Heart right ventricle (tissue), 16 donors: ENCODE results near the gene ARGFX. TPM values are rescaled to one million over a fixed set of nuclear protein-coding genes. Genes with fewer than 3 reads are reported as not detected.

Experiments used
- ATAC-seq, 8 donors: fragments of 200-7000 bp; cut with Tn5 transposase; one replicate each; pipeline ENCODE4 v1.9.1; 2020; ENCODE audit warnings: mild to moderate bottlenecking in 8 of 8, moderate library complexity in 8 of 8, moderate number of reproducible peaks in 1 of 8
- DNase-seq, 2 donors: peaks; one replicate each; pipeline ENCODE4 v3.0.0-alpha.2; 2020
- H3K27ac ChIP-seq, 10 donors: fragments of 200-600 bp; sonication (generic) in 2 of 10; one replicate each; pipeline versions ENCODE4 v1.5.0 to v1.8.0; 2020 to 2022; ENCODE audit warnings: mild to moderate bottlenecking in 3 of 10
- H3K27me3 ChIP-seq, 7 donors: fragments of 200-600 bp; one replicate each; pipeline ENCODE4 v1.8.0; 2021 to 2022; ENCODE audit warnings: mild to moderate bottlenecking in 2 of 7
- H3K36me3 ChIP-seq, 9 donors: fragments of 200-600 bp; sonication (generic) in 1 of 9; one replicate each; pipeline versions ENCODE4 v1.5.0 to v1.8.0; 2020 to 2022; ENCODE audit warnings: mild to moderate bottlenecking in 2 of 9
- H3K4me1 ChIP-seq, 9 donors: fragments of 200-600 bp; sonication (generic) in 1 of 9; one replicate each; pipeline versions ENCODE4 v1.5.0 to v1.8.0; 2020 to 2022; ENCODE audit warnings: mild to moderate bottlenecking in 4 of 9
- H3K4me3 ChIP-seq, 10 donors: fragments of 200-600 bp; sonication (generic) in 2 of 10; one replicate each; pipeline versions ENCODE4 v1.5.0 to v1.8.0; 2020 to 2022; ENCODE audit warnings: mild to moderate bottlenecking in 7 of 10, moderate library complexity in 2 of 10
- H3K9me3 ChIP-seq, 11 donors: fragments of 200-600 bp in 10 of 11; sonication (generic) in 2 of 11; one replicate each; pipeline versions ENCODE4 v1.5.0 to v1.8.0; 2013 to 2022; ENCODE audit warnings: mild to moderate bottlenecking in 2 of 11, control low read depth in 1 of 11, moderate library complexity in 1 of 11
- CTCF ChIP-seq, 9 donors: fragments of 200-600 bp; sonication (generic) in 2 of 9; IDR thresholded peaks; one replicate each; pipeline versions ENCODE4 v1.5.0 to v1.8.0; 2021 to 2022; ENCODE audit warnings: antibody characterized with exemption in 9 of 9, mild to moderate bottlenecking in 5 of 9, moderate library complexity in 1 of 9
- WGBS, 2 donors: extraction: QIAGEN DNeasy Blood & Tissue Kit; methylation state at CpG; one replicate each; pipeline ENCODE4 v1.1.7; 2013; ENCODE audit warnings: inconsistent platforms in 1 of 2; 5-methylcytosine and 5-hydroxymethylcytosine counted together
- intact Hi-C, 10 donors: fragments of 100-400 bp; cut with DNase I; formaldehyde crosslinking; loops; one replicate each; pipeline versions ENCODE4 v1.11.1 to v1.14.2; 2022
- polyA plus RNA-seq, 2 donors: library from polyadenylated mRNA; stranded (reverse); fragments of 200-250 nt; gene quantifications; one replicate each; pipeline ENCODE4 v1.2.3, GENCODE V29; 2013
- total RNA-seq, 10 donors: library from RNA; stranded (reverse); fragmentation: NEBNext Ultra II Directional in 3 of 10; extraction: Animal tissue kit (Norgen Biotek cat#: 25700) in 3 of 10; gene quantifications; one replicate each; pipeline versions ENCODE4 v1.2.1 to v1.2.4, GENCODE V29; 2021 to 2023
- donor health status: Arrhythmogenic right ventricular cardiomyopathy.
- donor health status: ischemic (EF 13 %, LVEDD 7.1; RV severe dilation, severe dysfunction).
- donor health status: healthy with polysubstance abuse.
- donor health status: DM: no; HTN: yes; CAD: no.
- donor health status: DM: no; HTN: no; CAD: no.
- donor health status: ischemic (EF 25% LVEDD 6.9; RV normal size, moderate dysfunction).
- donor health status: ischemic (EF 25% LVEDD 5.7; RV mildly dilated, moderate dysfunction).
- donor health status: healthy.
- donor health status: DM: yes; HTN: yes; CAD: no.
- donor health status: Ischemic cardiomyopathy.
- donor health status: ischemic (EF 35%, LVEDD 5.7; RV mildly dilated, moderate dysfunction).
- donor health status: nonischemic (EF 11% LVEDD 7.7; RV severe dilation, severe dysfunction).
- donor health status: DM: yes; HTN: yes; CAD: no.
- donor health status: PGD.
- donor health status: ischemic (EF 29% LVEDD 5.4; RV normal size, mild dysfunction).
- donor health status: nonischemic (EF 23%, LVEDD 6.1; RV moderate dilation, normal function).

The ARGFX gene
- total and polyA plus RNA-seq, 12 donors, result not detected

- no peaks in the 10 kb centered on the region for H3K36me3 ChIP-seq
- no peak overlapping the region for H3K4me3 ChIP-seq
- no peaks in the 10 kb centered on the region for H3K27me3 ChIP-seq
- 82 to 83% methylated on average over 9 of the region's 9 CpGs for WGBS, 2 donors
- DNase-seq (no peak), ATAC-seq (no peak)
- intact Hi-C loops, result loop anchor here in 1 of 10 donors (10.0 kb wide), 1 partner anchor 78 kb away; no protein-coding TSS in a partner anchor
- no peaks in the 10 kb centered on the region for H3K9me3 ChIP-seq
- no peaks in the 10 kb centered on the region for H3K4me1 ChIP-seq
- TF ChIP-seq CTCF (IDR thresholded peaks at IDR 0.05), result no peak
- H3K27ac ChIP-seq, result no peak overlapping the region
Observed at GRCh38 chr3:121566773-121567172, 976 bp upstream of the ARGFX start.

DNA sequence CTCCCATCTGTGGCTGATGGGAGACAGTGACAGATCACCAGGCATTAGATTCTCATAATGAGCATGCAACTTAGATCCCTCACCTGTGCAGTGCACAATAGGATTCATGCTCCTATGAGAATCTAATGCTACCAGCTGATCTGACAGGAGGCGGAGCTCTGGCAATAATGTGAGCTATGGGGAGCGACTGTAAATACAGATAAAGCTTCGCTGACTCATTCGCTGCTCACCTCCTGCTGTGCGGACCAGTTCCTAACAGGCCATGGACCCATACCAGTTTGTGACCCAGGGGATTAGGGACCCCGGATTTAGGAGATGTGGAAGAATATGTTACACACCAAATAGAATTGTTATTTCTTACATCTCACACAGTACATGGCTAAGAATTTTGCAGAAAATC lies 6.7 kb downstream of the ARGFX start:
- ATAC-seq, result peak in 2 of 8 donors; percentile 37 to 69
- no peak overlapping the region for H3K4me3 ChIP-seq
- 50 to 52% methylated on average over 6 of the region's 6 CpGs for WGBS, 2 donors
- no peaks in the 10 kb centered on the region for H3K36me3 ChIP-seq
- no peaks in the 10 kb centered on the region for H3K9me3 ChIP-seq
- DNase-seq, result no peak
- H3K27me3 ChIP-seq, result no peaks in the 10 kb centered on the region
- intact Hi-C loops, result no loop called here
- TF ChIP-seq CTCF (IDR thresholded peaks at IDR 0.05), result no peak
- H3K27ac ChIP-seq, result no peak overlapping the region
- no peaks in the 10 kb centered on the region for H3K4me1 ChIP-seq

GRCh38 chr3:121581691-121582090 lies 13.9 kb downstream of the ARGFX start:
- DNase-seq (no peak), ATAC-seq (no peak)
- WGBS, 2 donors, result 74 to 76% methylated on average over 2 of the region's 2 CpGs
- TF ChIP-seq CTCF (IDR thresholded peaks at IDR 0.05), result no peak
- intact Hi-C loops, result no loop called here
- no peaks in the 10 kb centered on the region for H3K9me3 ChIP-seq
- no peak overlapping the region for H3K27ac ChIP-seq
- H3K4me3 ChIP-seq, result no peak overlapping the region
- no peaks in the 10 kb centered on the region for H3K27me3 ChIP-seq
- no peaks in the 10 kb centered on the region for H3K4me1 ChIP-seq
- H3K36me3 ChIP-seq, result no peaks in the 10 kb centered on the region

DNA sequence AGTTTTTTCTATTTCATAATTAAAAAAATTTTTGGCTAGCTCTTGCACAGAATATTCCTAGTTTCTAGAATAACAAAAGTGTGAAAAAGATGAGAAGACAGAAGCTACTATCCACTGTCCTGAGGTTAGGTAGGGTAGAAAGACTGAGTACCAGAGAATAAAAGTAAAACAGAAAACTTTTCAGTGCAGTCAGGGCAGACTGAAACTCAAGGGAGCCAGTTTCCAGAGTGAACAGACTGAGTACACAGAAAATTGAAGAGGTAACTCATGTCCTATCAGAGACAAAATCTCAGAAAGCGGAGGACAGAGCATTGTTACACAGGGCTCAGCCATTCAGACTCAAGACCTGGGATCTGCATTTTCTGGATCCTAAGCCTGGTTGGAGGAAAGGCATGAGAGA lies 16.7 kb downstream of the ARGFX start:
- no peak overlapping the region for H3K27ac ChIP-seq
- TF ChIP-seq CTCF (IDR thresholded peaks at IDR 0.05), result no peak
- DNase-seq (no peak), ATAC-seq (no peak)
- no peaks in the 10 kb centered on the region for H3K36me3 ChIP-seq
- no peaks in the 10 kb centered on the region for H3K27me3 ChIP-seq
- WGBS, 2 donors, result 94 to 95% methylated on average over 1 of the region's 1 CpG
- H3K4me1 ChIP-seq, result no peaks in the 10 kb centered on the region
- no peak overlapping the region for H3K4me3 ChIP-seq
- H3K9me3 ChIP-seq, result no peaks in the 10 kb centered on the region
- intact Hi-C loops, result no loop called here
